GM18526 (cell line): Measurements from ENCODE around the gene KLF1.

Experiments
- POLR2A ChIP-seq: IDR thresholded peaks from 3 replicates; pipeline ENCODE4 v1.6.1; 2011; ENCODE audit not compliant: insufficient read length; ENCODE audit errors: extremely low read depth

KLF1 gene

GRCh38 chr19:12886969-12887747 is at the start of gene KLF1:
Gene KLF1, minus strand, starts transcription at chr19:12887201. Its CDS starts 61 bp downstream, at chr19:12887140.
- no peak for TF ChIP-seq POLR2A

GRCh38 chr19:12936582-12936981 is 49.6 kb upstream of the KLF1 start:
- TF ChIP-seq POLR2A: no peak

GRCh38 chr19:12935071-12935470 is 48.1 kb upstream of the KLF1 start:
- TF ChIP-seq POLR2A: no peak

- peak; percentile 93 for TF ChIP-seq POLR2A
These were observed 46.5 kb upstream of the KLF1 start, which contains the start of gene FARSA for GRCh38 chr19:12933287-12934072. Gene FARSA, minus strand, starts transcription at chr19:12933711. Its CDS starts 15 bp downstream, at chr19:12933696.

- no peak for TF ChIP-seq POLR2A
These were observed 45.6 kb upstream of the KLF1 start for GRCh38 chr19:12932392-12933286.

- no peak for TF ChIP-seq POLR2A
These were observed 43.1 kb upstream of the KLF1 start for GRCh38 chr19:12930002-12930645.

GRCh38 chr19:12924621-12925310 is 37.8 kb upstream of the KLF1 start:
- no peak for TF ChIP-seq POLR2A

- no peak for TF ChIP-seq POLR2A
These were observed 36.0 kb upstream of the KLF1 start for GRCh38 chr19:12922959-12923358.

- no peak for TF ChIP-seq POLR2A
These were observed 34.0 kb upstream of the KLF1 start for GRCh38 chr19:12921047-12921446.

GRCh38 chr19:12918253-12918652 is 31.3 kb upstream of the KLF1 start:
- TF ChIP-seq POLR2A: no peak

GRCh38 chr19:12913851-12914690 is 27.1 kb upstream of the KLF1 start:
- no peak for TF ChIP-seq POLR2A

GRCh38 chr19:12913011-12913561 is 26.1 kb upstream of the KLF1 start:
- no peak for TF ChIP-seq POLR2A

GRCh38 chr19:12912571-12912970 is 25.6 kb upstream of the KLF1 start:
- TF ChIP-seq POLR2A: no peak
